GM12878 (cell line): Measurements from ENCODE around the gene MFSD12. TPM values are rescaled to one million over a fixed set of nuclear protein-coding genes. Genes with fewer than 3 reads are reported as not detected.

Experiments used
- CBX3 ChIP-seq: fragments of 200-600 bp; sonication (generic); IDR thresholded peaks from 2 replicates; pipeline ENCODE4 v1.6.1; 2016; ENCODE audit warnings: low read depth, borderline replicate concordance
- CEBPB ChIP-seq, 2 experiments: fragments of 150-350 bp in 1 of 2; IDR thresholded peaks; 2 replicates each; pipeline ENCODE4 v1.6.1; 2012 to 2014; ENCODE audit warnings: low read depth in 2 of 2, low read length in 2 of 2, borderline replicate concordance in 1 of 2, inconsistent platforms in 1 of 2
- DPF2 ChIP-seq: fragments of 450-650 bp; IDR thresholded peaks from 2 replicates; pipeline ENCODE4 v1.6.1; 2017; ENCODE audit warnings: mild to moderate bottlenecking
- EZH2 ChIP-seq: IDR thresholded peaks from 2 replicates; pipeline ENCODE4 v1.6.1; 2012; ENCODE audit warnings: low read depth, mild to moderate bottlenecking, control low read depth, inconsistent platforms, low read length, borderline replicate concordance; ENCODE audit not compliant: control insufficient read depth
- FOS ChIP-seq: IDR thresholded peaks from 3 replicates; pipeline ENCODE4 v1.6.1; 2011; ENCODE audit warnings: borderline replicate concordance; ENCODE audit not compliant: insufficient read length; ENCODE audit errors: extremely low read depth
- HCFC1 ChIP-seq: fragments of 150-350 bp; IDR thresholded peaks from 2 replicates; pipeline ENCODE4 v1.6.1; 2014; ENCODE audit warnings: low read length
- IKZF2 ChIP-seq, 2 experiments: fragments of 450-650 bp; IDR thresholded peaks; 2 replicates each; pipeline ENCODE4 v1.6.1; 2017; ENCODE audit warnings: mild to moderate bottlenecking in 2 of 2, moderate library complexity in 2 of 2
- MTA2 ChIP-seq: fragments of 450-650 bp; IDR thresholded peaks from 2 replicates; pipeline ENCODE4 v1.6.1; 2016; ENCODE audit warnings: low read depth, mild to moderate bottlenecking, moderate library complexity
- NFXL1 ChIP-seq: fragments of 450-650 bp; IDR thresholded peaks from 2 replicates; pipeline ENCODE4 v1.6.1; 2017; ENCODE audit warnings: antibody characterized with exemption, mild to moderate bottlenecking, borderline replicate concordance
- NR2C1 ChIP-seq: fragments of 450-650 bp; IDR thresholded peaks from 2 replicates; pipeline ENCODE4 v1.6.1; 2017; ENCODE audit warnings: antibody characterized with exemption, mild to moderate bottlenecking, moderate library complexity
- PML ChIP-seq: IDR thresholded peaks from 2 replicates; pipeline ENCODE4 v1.6.1; 2012; ENCODE audit warnings: low read length, inconsistent platforms
- RBBP5 ChIP-seq: fragments of 200-600 bp; sonication (generic); conservative IDR thresholded peaks from 2 replicates; pipeline ENCODE4 v1.6.1; 2016
- SP1 ChIP-seq: IDR thresholded peaks from one replicate; pipeline ENCODE4 v1.6.1; 2011; ENCODE audit warnings: low read depth, low read length
- TBL1XR1 ChIP-seq: IDR thresholded peaks from 2 replicates; pipeline ENCODE4 v1.6.1; 2012; ENCODE audit warnings: low read depth, low read length, improper control_type of control experiment
- TCF7 ChIP-seq: IDR thresholded peaks from 2 replicates; pipeline ENCODE4 v1.6.1; 2014; ENCODE audit warnings: antibody characterized with exemption, borderline replicate concordance
- ZNF217 ChIP-seq: fragments of 450-650 bp; IDR thresholded peaks from 2 replicates; pipeline ENCODE4 v1.6.1; 2017; ENCODE audit warnings: antibody characterized with exemption, mild to moderate bottlenecking
- ZNF687 ChIP-seq: fragments of 450-650 bp; IDR thresholded peaks from 2 replicates; pipeline ENCODE4 v1.6.1; 2017; ENCODE audit warnings: mild to moderate bottlenecking, moderate library complexity
- polyA plus RNA-seq, 11 experiments: library from polyadenylated mRNA; depleted of rRNA in 4 of 11; unstranded in 6 of 11; stranded (reverse) in 5 of 11; fragments of >200 nt; fragmentation: Nextera tagmentation in 4 of 11; fragmentation: Illumina TruSeq in 1 of 11; extraction: Ambion mirVana in 4 of 11; extraction: Trizol in 1 of 11; gene quantifications; 1 replicate in 1 of 11; 2 replicates in 10 of 11; pipeline versions ENCODE4 v1.2.1 to v1.2.3, GENCODE V29; 2011 to 2016; ENCODE audit warnings: inconsistent platforms in 2 of 11, missing spikeins in 2 of 11, low read depth in 1 of 11
- total RNA-seq, 4 experiments: library from RNA; depleted of rRNA in 3 of 4; stranded (reverse); fragments of >200 nt in 3 of 4; fragmentation: Illumina TruSeq in 1 of 4; extraction: Trizol in 1 of 4; gene quantifications; 2 replicates each; pipeline versions ENCODE4 v1.2.1 to v1.2.3, GENCODE V29; 2013 to 2021
- TF ChIP-seq, protein P1 (sequence below): fragments of 150-350 bp; IDR thresholded peaks from 2 replicates; pipeline ENCODE4 v1.6.1; 2016; ENCODE audit warnings: low read depth, low read length
- TF ChIP-seq, protein P2 (sequence below): IDR thresholded peaks from 2 replicates; pipeline ENCODE4 v1.6.1; 2011; ENCODE audit warnings: mild to moderate bottlenecking, low read depth, low read length, moderate library complexity; ENCODE audit not compliant: insufficient replicate concordance
- TF ChIP-seq, protein P3 (sequence below): fragments of 450-650 bp; IDR thresholded peaks from 2 replicates; pipeline ENCODE4 v1.6.1; 2014; ENCODE audit warnings: mild to moderate bottlenecking

Gene MFSD12
- total and polyA plus RNA-seq, 10 of the 15 experiments (the other 5 are each of a cell fraction or from before 2014, with no cell fraction given) = 0.58 to 65.9 (median 16.8) TPM

- TF ChIP-seq MTA2 = peak; percentile 57; the same call in 1 of the 2 replicates
- no peak for TF ChIP-seq ZNF217
- no peak for TF ChIP-seq PML
- TF ChIP-seq EZH2 = no peak
- TF ChIP-seq TCF7 = no peak
- TF ChIP-seq HCFC1 = peak; percentile 69
- TF ChIP-seq TBL1XR1 = peak; percentile 44
- TF ChIP-seq, protein P1, sequence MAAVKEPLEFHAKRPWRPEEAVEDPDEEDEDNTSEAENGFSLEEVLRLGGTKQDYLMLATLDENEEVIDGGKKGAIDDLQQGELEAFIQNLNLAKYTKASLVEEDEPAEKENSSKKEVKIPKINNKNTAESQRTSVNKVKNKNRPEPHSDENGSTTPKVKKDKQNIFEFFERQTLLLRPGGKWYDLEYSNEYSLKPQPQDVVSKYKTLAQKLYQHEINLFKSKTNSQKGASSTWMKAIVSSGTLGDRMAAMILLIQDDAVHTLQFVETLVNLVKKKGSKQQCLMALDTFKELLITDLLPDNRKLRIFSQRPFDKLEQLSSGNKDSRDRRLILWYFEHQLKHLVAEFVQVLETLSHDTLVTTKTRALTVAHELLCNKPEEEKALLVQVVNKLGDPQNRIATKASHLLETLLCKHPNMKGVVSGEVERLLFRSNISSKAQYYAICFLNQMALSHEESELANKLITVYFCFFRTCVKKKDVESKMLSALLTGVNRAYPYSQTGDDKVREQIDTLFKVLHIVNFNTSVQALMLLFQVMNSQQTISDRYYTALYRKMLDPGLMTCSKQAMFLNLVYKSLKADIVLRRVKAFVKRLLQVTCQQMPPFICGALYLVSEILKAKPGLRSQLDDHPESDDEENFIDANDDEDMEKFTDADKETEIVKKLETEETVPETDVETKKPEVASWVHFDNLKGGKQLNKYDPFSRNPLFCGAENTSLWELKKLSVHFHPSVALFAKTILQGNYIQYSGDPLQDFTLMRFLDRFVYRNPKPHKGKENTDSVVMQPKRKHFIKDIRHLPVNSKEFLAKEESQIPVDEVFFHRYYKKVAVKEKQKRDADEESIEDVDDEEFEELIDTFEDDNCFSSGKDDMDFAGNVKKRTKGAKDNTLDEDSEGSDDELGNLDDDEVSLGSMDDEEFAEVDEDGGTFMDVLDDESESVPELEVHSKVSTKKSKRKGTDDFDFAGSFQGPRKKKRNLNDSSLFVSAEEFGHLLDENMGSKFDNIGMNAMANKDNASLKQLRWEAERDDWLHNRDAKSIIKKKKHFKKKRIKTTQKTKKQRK = no peak
- no peak for TF ChIP-seq FOS
- peak; percentile 89 for TF ChIP-seq SP1
- peak; percentile 85 for TF ChIP-seq DPF2
- peak; percentile 38; the same call in 1 of the 2 replicates for TF ChIP-seq NR2C1
- TF ChIP-seq, protein P2, sequence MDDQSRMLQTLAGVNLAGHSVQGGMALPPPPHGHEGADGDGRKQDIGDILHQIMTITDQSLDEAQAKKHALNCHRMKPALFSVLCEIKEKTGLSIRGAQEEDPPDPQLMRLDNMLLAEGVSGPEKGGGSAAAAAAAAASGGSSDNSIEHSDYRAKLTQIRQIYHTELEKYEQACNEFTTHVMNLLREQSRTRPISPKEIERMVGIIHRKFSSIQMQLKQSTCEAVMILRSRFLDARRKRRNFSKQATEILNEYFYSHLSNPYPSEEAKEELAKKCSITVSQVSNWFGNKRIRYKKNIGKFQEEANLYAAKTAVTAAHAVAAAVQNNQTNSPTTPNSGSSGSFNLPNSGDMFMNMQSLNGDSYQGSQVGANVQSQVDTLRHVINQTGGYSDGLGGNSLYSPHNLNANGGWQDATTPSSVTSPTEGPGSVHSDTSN = no peak
- no peak for TF ChIP-seq NFXL1
- TF ChIP-seq, protein P3, sequence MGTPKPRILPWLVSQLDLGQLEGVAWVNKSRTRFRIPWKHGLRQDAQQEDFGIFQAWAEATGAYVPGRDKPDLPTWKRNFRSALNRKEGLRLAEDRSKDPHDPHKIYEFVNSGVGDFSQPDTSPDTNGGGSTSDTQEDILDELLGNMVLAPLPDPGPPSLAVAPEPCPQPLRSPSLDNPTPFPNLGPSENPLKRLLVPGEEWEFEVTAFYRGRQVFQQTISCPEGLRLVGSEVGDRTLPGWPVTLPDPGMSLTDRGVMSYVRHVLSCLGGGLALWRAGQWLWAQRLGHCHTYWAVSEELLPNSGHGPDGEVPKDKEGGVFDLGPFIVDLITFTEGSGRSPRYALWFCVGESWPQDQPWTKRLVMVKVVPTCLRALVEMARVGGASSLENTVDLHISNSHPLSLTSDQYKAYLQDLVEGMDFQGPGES = peak; percentile 67
- peak; percentile 33 to 75; a peak in 3 of 4 replicates for TF ChIP-seq IKZF2 (IDR thresholded peaks at IDR 0.05)
- no peak for TF ChIP-seq CBX3
- TF ChIP-seq ZNF687 = peak; percentile 52; the same call in 1 of the 2 replicates
- TF ChIP-seq CEBPB (IDR thresholded peaks at IDR 0.05; ENCODE audit: borderline replicate concordance in 1 of 2, low read depth in 2 of 2, low read length in 2 of 2) = no peak
- TF ChIP-seq RBBP5 = no peak; the same call in 1 of the 2 replicates
Measured at GRCh38 chr19:3500429-3501101, 56.8 kb downstream of the MFSD12 start, which contains the start of gene DOHH (continued).
